GM19395 (cell line): ENCODE results near the gene PA2G4.
"Not testable (repeated sequence)": the region's sequence is repeated elsewhere in the genome, so short reads cannot be mapped to it uniquely, and the experiment has no call there.

ENCODE experiments used
- ATAC-seq: cut with Tn5 transposase; IDR thresholded peaks from one replicate; pipeline ENCODE4 v1.9.1; 2021; ENCODE audit warnings: mild to moderate bottlenecking, moderate library complexity; ENCODE audit not compliant: unreplicated experiment

Gene PA2G4

DNA sequence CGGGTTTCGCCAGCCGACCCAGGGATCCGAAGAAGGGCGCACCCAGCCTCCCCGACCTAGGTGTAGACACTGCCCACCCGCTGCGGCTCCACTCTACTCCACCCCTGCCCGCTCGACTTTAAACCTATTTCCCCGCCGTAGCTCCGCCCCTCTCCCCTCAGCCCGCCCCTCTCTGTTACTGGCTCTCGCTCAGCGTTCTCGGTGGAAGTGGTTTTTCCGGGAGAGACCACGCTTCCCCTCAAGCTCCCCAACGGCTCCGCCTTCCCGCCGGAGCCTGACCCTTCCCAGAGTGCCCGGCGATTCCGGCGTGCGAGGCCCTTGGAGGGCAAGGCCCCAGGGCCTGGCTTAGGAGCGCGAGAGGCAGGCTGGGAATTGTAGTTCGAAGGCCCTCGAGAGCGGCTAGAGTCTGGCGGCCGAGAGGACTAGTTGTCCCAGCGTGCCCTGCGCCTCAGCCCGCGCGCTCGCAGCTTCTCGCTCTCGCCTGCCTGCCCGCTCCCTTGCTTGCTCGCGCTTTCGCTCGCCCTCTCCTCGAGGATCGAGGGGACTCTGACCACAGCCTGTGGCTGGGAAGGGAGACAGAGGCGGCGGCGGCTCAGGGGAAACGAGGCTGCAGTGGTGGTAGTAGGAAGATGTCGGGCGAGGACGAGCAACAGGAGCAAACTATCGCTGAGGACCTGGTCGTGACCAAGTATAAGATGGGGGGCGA is at the start of gene PA2G4:
PA2G4 (plus strand) TSS at position 451 of the 706 bp plus-strand sequence; CDS start at position 630, 179 bp downstream.
- peak; percentile 95 for ATAC-seq

- ATAC-seq = not testable (repeated sequence)
Observed at GRCh38 chr12:56059964-56060363, 44.4 kb upstream of the PA2G4 start.

DNA sequence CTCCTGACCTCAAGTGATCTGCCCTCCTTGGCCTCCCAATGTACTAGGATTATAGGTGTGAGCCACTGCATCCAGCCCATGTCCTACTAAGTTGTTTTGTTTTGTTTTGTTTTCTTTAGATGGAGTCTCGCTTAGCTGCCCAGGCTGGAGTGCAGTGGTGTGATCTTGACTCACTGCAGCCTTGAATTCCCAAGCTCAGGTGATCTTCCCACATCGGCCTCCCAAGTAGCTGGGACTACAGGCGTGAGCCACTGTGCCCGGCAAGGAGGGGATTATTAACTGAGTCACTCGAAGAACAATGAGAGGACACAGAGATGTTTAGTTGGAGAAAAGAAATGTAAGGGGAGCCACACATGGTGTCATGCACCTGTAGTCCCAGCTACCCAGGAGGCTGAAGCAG is 42.4 kb upstream of the PA2G4 start:
- no peak for ATAC-seq

- no peak for ATAC-seq
Observed at GRCh38 chr12:56062996-56063395, 41.4 kb upstream of the PA2G4 start.

DNA sequence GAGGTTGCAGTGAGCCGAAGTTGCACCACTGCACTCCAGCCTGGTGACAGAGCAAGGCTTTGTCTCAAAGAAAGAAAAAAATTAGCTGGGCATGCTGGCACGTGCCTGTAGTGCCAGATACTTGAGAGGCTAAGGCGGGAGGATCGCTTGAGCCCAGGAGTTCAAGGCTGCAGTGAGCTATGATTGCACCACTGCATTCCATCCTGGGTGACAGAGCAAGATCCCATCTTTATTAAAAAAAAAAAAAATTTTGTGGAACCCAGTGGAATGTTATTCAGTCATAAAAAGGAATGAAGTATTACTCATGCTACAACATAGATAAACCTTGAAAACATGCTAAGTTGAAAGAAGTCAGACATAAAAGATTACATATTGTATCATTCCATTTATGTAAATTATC is 32.7 kb upstream of the PA2G4 start:
- no peak for ATAC-seq

- no peak for ATAC-seq
Observed at GRCh38 chr12:56074396-56074795, 30.0 kb upstream of the PA2G4 start.

DNA sequence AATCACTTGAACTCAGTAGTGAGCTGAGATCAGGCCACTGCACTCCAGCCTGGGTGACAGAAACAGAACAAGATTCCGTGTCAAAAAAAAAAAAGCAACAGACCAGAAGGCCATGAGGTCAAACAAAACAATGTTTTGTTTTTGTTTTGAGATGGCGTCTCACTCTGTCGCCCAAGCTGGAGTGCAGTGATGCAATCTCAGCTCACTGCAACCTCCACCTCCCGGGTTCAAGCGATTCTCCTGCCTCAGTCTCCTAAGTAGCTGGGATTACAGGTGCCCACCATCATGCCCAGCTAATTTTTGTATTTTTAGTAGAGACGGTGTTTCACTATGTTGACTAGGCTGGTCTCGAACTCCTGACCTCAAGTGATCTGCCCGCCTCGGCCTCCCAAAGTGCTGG is 26.4 kb upstream of the PA2G4 start:
- not testable (repeated sequence) for ATAC-seq

GRCh38 chr12:56078427-56078826 is 25.9 kb upstream of the PA2G4 start:
- no peak for ATAC-seq

DNA sequence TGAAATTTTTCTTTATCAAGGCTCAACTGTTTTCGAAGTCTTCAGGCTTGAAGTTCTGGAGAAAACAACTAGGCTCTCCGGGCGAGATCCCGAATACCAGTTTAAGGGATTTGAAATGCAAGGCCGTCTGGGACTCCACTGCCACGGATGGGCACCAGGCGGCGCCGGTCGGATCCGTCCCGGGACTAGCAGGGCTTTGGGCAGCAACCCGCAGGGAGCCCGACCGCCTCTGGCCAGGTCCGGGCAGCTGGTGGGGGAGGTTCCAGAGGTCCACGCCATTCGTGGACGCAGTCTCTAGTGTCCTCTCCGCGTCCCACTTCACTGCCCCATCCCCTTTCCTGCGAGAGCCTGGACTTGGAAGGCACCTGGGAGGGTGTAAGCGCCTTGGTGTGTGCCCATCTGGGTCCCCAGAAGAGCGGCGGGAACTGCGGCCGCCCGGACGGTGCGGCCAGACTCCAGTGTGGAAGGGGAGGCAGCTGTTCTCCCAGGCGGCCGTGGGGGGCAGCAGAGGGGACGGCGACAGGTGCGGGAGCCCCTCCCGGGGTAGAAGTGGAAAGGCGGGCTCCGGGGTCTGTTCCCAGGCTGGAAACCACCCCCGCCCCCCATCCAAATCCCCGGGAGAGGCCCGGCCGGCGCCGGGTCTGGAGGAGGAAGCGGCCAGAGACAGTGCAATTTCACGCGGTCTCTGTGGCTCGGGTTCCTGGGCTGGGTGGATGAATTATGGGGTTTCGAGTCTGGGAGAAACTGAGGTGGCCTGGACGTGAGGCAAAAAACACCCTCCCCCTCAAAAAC is 25.2 kb upstream of the PA2G4 start:
- ATAC-seq = peak; percentile 74

GRCh38 chr12:56079723-56080555 is 24.4 kb upstream of the PA2G4 start, which contains the start of gene ERBB3:
ERBB3 (plus strand) TSS chr12:56080165; CDS start chr12:56080301, 136 bp downstream.
- peak; percentile 34 for ATAC-seq

DNA sequence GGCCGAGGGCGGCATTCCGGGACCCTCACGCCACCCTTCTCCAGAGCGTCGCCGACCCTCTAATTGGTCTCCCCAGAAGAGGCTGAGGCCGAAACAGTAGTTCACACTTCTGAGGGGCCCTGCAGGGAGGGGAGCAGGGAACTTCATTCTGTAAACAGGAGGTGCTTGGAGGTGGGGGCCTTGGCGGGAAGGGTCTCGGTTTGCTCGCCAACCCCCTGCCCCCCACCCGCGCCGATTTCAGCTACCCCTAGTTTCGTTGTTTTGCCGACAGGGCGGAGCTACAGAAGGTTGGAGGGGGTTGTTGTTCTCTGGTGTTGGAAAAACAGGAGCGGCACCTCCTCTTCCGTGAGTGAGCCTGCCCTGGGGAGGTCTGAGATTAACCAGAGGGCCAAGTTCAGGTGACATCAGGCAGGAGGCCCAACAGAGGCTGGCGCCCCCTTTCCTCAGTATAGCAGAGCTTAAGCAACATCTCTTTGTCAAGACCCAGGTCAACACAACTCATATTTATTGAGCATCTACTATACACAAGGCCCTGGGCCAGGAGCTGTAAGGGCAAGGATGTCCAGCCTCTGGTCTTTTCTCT is 23.7 kb upstream of the PA2G4 start:
- ATAC-seq = no peak

DNA sequence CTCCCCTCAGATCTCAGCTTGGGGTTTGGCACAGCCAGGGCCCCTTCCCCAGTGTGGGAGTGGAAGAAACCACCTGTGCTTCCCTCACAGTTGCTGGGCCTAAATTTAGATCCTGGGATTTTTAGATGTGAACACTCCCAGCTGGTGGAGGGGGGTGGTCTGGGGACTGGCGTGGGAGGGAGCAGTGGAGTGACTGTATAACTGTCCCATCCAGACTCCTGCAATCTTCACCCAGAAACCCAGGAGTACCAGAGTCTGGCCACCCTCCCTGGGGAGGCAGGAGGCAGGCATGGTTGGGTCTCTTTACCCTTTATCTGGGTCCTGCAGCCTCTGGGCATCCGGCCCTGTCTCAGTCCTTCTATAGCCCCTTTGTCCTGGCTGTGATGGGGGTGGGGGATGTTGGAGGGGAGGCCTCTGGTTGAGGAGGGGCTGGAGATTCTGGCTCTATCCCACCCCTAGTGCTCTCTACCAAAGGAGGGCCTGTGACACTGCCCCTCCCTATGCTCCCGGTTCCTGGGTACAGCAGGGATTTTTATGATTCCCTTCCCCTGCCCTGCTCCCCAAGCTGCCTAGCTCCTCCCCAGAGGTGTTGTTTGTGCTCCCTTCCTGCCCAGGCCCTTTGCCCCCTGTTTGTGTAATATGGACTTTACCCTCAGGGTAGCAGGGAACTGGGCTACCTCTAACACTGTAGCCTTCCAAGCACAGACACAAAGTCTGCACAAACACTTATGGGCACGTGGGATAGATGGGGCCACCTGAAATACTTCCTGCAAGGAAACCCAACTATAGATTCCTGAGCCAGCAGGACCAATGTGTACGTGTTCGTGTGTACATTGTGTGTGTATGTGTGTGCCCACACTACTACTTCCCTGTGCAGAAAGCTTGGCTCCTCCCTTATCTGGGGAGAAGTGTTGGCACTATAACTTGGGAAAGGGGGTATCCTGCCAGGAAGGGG is 22.7 kb upstream of the PA2G4 start:
- no peak for ATAC-seq

GRCh38 chr12:56082382-56082781 is 22.0 kb upstream of the PA2G4 start:
- no peak for ATAC-seq

GRCh38 chr12:56082967-56083366 is 21.4 kb upstream of the PA2G4 start:
- no peak for ATAC-seq

- ATAC-seq = no peak
Observed at GRCh38 chr12:56084958-56085543, 19.3 kb upstream of the PA2G4 start.

- ATAC-seq = no peak
Observed at GRCh38 chr12:56086096-56086495, 18.3 kb upstream of the PA2G4 start.

DNA sequence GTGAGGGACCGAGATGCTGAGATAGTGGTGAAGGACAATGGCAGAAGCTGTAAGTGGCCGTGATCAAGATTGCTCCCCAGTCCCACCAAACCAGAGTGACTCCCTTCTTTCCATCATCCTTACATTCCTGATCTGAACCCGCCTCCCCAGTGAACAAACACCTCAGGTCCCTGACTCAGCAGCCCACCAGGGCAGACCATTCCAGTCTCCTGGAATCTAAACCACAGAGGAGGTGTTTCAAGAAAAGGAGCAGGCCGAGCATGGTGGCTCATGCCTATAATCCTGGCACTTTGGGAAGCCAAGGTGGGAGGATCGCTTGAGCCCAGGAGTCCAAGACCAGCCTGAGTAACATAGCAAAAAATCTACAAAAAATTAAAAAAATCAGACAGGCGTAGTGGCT is 17.8 kb upstream of the PA2G4 start:
- no peak for ATAC-seq

- ATAC-seq = no peak
Observed at GRCh38 chr12:56087220-56087619, 17.1 kb upstream of the PA2G4 start.

DNA sequence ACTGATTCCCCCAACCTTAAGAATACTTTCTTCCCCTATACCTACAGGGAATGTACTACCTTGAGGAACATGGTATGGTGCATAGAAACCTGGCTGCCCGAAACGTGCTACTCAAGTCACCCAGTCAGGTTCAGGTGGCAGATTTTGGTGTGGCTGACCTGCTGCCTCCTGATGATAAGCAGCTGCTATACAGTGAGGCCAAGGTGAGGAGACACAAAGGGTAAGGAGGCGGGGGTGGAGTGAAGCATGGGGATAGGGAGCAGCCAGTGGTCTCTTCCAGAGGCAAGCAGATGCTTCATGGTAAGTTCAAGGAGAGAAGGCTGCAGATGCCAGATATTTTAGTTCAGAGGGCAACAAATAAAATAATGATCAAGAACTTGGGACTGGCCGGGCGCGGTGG is 6.6 kb upstream of the PA2G4 start:
- ATAC-seq = no peak
